Stimulated activated CD4-positive, alpha-beta T cell treated with anti-CD3 and anti-CD28 coated beads, TNF-alpha, amount 100 ng/mL, for 4 hours (primary cell): ENCODE measurements around the gene ST3GAL4.

Experiments used
- DNase-seq, 3 experiments: peaks; one replicate each; pipeline ENCODE4 v3.0.0-alpha.2; 2020; ENCODE audit warnings: low read depth in 3 of 3

Gene ST3GAL4

DNA sequence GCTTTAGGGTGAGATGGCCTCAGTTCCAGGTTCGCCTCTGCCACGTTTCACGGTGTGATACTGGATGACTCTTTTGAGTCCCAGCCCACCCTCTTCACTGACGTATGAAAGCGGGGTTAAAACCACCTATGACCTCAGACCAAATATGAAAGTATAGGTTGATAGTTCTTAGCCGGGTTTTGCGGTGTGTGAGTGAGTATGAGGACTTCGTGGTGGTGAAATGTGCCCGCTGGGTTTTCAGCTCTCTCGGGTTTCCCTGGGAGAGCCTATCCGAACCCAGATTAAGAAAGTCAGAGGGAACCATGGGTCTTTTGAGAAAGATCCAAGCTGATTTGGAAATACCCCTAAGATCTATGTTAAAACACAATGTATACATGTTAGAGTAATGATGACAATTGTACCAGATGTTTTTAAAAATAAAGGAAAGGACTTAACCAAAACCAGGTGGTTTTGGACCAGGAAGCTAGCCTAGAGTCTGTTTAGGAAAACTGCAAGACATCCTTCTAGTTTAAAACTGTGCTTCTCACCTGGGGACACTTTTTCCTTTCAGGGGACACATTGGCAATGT lies 25.8 kb upstream of the ST3GAL4 start:
- DNase-seq, result no peak

DNA sequence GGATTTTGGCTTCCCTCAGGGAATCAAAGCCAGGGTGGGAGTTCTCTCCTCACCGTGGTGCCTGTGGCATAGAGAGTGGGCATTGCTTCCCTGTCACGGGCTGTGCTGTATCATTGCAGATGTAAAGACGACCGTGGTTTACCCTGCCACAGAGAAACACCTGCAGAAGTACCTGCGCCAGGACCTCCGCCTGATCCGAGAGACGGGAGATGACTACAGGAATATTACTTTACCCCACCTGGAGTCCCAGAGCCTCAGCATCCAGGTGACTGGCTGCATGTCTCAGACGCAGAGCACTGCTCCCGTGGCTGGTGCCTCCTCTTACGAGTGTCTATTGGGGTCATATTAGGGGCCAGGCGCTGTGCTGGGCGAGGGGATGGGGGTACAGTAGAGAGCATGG lies 24.2 kb upstream of the ST3GAL4 start:
- DNase-seq, result no peak

DNA sequence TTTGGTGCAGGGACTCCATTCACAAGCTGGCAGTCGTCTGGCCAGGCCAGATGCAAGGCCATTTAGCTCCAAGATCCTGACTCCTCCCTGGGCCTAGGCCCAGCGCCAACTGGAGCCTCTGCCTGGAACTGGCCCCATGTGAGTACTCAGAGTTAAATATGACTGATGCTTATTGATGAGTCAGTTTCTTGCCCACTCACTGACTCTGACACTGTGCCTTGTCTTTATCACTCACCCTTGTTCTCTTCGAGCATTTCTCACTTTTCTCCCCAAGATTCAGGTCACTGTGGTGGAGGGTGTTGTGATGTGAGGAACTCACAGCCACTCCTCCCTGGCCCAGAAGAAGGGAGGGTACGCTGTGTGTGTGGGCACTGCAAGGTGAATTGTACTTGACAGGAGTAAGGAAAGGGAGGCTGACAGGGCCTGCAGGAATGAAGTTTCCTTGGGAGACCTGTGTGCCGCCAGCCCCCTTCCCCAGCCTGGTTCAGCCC lies 23.2 kb upstream of the ST3GAL4 start:
- DNase-seq, result no peak

DNA sequence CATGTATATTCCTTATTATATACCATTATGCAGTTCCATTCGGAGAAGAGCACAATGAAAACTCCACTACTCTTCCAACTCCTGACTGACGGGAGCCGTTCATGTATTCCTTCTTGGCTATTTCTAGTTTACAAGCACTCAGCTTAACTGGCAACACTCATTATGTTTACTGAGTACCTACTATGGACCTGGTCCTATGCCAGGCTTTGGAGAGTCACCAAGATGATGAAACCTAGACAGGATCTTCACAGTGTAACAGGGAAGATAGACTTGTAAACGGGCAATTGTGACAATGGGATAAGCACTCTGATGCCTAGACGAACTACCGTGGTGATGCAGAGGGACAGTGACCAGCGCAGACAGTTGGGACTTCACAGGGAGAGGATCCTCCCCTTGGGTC lies 22.3 kb upstream of the ST3GAL4 start:
- no peak for DNase-seq

DNA sequence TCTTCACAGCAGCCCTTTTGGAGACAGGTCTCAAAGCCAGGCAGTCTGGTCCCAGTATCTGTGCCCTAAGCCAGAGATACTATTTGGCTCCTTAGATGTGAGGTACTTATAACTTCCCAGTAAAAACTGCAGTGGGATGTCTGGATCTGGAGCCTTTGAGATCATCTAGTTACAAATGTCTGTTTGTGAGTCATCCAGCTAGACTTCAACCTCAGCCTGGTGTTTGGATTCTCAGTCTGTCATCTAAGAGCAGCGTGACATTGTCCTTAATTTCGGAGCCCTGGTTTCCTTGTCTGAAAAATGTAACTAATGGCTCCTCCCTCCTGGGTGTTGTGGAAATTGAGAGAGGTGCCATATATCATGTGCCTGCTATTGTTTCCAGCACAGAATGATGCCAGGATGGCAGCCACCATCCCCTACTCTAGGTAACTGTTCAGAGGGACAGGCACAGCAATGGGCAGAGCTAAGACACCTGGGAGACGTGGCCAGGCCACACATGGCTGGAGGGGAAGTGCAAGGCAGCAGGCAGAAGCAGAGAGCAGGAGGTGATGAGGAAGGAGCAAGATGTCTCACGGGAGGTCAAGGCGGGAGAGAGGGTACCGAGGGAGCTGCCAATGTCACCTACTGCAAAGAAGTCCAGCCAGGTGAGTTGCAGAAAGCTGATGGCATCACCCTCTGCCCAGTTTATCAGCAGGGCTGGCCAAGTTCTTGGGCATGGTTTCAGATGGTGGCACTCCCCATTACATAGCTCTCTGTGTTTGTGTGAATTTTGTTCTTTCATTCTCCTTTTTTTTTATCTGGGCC lies 20.6 kb upstream of the ST3GAL4 start:
- DNase-seq, result no peak

DNA sequence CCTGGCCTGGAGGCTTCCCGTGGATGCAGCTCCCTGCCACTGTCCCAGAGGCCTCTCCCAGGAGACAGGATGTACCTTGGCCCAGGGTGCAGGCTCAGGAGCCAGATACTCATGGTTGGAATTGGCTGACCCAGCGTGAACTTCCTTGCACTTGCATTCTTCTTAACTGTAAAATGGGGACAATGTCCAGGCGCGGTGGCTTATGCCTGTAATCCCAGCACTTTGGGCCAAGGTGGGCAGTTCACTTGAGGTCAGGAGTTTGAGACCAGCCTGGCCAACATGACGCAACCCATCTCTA lies 20.1 kb upstream of the ST3GAL4 start:
- no peak for DNase-seq

DNA sequence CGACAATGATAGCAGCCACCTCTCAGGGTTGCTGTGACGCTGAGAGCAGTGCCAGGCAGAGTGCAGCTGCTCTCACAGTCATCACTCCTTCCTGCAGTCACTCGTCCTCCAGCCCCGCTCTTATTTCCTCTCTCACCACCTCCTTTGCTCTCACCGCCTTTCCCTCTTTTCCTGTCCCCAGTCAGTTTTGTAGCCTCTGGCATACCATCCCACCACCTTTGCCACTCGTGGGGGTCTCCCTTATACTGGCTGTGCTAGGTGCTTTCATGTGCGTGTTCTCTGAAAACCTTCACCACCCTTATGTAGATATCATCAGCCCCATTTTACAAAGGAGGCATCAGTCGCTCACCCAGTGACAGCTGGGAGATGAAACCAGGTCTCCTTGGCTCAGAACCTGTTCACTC lies 19.3 kb upstream of the ST3GAL4 start:
- DNase-seq, result no peak

DNA sequence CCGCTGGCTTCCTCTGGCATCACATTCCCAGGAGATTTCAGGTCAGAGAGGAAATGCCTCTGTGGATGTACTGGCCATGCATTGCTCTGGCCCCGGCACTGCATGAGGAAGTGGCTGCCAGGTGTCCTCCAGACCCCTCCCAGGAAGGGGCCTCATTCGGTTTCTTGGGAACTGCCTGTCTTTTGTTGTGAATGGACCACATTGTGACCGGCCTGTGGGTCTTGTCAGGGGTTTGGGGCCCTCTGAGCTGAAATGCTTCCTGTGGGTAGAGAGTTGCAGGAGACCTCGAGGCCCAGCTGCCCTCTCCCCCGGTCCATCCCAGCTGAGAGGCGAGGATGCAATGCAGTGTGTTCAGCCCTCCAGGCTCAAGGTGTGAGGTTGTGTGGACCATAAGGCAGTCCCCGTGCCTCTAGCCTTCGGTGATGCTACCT lies 18.8 kb upstream of the ST3GAL4 start:
- DNase-seq, result no peak

DNA sequence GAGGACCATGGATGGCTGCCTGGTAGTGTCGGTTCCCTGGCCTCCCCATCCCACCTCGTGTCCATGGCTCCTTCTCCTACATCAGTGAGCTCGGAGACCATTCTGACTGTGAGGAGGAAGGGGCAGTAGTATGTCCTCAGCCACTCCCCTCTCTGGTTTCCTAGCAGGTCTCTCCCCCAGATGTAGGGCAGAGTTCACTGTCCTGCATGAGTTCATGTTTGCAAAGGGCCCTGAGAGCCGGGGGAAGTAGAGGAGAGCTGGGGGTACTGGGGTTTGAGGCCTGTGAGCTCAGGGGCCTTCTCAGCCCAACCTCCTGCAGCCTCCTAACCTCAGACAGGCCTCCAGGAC lies 18.4 kb upstream of the ST3GAL4 start:
- no peak for DNase-seq

DNA sequence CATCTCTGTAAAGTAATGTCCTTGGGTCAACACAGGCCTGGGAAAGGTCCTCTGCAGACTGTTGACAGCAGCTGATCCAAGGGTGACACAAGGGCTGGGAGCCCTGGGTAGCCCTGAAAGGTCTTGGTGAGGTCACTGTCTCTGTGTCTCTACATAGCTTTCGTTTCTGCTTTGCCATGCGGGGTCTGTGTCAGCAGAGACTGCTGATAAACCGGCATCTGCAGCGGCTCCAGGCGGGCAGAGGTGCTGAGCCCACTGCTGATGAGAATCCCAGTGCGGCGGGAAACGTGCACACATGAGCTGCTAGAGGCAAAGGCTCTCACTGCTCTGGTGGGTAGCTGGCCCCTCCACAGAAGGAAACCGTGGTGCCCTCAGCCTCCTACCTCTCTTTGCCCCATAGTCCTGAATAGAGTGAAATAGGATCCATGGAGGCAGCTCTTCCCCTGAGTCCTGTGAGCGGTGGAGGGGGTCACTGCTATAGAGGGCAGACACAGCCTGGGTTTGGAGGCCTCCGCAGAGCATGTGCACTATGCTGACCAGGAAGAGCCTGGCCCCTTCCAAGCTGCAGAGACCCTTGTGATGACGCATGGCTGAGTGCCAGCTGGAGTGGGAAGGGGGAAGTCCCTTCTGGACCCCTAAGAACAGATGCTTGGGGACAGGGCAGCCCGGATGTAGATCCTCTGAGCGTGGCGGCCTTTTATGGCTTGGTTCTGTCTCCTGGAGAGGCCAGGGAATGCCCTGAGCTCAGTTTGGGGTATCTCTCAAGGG lies 17.8 kb upstream of the ST3GAL4 start:
- DNase-seq, result no peak

DNA sequence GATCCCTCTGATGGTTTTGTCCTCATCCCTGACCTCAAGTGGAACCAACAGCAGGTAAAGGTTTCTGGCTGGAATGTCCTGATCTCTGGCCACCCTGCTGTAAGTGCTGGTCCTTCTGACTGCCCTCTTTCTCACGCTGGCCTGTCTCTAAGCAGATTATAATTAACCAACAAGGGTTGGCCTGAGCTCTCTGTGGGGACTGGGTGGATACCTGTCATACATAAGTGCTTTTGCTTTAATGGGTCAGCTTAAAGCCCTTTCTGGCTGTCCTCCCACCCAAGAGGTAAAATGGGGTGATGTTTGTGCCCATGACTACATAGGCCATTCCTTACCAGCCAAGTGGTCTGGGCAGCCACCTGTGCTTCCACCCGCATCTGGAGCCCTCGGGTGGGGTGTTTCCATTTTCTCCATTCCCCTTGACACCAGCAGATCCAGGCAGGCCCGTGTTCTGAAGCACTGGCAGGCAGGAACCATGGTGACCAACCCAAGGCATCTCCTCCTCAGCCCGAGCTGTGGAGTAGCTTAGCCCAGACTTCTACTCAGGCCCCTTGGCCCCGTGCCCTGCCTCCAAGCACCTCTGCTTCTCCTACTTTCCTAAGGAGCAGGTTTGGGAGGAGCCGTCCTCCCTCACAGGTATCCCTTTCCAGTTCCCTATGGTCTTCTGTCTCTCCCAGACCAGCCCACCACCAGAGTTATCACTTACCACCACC lies 17.0 kb upstream of the ST3GAL4 start:
- no peak for DNase-seq

DNA sequence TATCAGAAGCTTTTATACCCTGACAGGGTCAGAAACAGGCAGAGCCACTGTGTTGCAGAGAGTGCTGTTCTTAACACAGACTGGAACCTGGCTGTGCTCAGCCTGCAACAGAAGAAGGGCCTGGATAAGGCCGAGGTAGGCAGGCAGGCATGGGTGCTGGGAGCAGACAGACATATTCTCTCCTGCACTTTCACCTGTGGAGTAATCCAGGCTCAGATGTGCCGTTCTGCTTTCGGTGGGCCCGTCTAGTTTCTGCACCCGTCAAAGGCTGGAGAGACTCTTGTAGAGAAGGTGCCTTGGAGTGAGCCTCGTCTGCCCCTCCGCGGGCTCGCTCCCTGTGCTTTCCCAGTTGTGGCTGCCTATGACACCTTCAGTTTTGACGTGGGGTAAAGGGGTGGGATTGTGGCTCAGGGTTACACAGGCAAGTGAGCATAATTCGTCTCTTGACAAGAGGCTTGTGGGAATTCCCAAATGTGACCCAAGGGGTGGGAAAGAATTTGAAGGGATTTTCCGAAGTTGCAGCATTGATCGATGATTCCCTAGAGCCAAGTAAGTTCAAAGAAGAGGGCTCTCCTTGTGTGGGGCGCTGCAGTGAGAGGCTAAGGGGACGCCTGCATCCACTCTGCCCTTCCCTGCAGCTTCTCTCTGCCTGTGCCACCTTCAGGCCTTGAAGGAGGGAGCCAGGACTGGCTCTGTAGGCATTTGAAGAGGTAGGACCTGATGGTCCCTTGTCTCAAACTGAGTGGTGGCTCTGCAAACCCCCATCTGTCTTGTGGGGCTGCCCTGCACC lies 16.2 kb upstream of the ST3GAL4 start:
- no peak for DNase-seq

DNA sequence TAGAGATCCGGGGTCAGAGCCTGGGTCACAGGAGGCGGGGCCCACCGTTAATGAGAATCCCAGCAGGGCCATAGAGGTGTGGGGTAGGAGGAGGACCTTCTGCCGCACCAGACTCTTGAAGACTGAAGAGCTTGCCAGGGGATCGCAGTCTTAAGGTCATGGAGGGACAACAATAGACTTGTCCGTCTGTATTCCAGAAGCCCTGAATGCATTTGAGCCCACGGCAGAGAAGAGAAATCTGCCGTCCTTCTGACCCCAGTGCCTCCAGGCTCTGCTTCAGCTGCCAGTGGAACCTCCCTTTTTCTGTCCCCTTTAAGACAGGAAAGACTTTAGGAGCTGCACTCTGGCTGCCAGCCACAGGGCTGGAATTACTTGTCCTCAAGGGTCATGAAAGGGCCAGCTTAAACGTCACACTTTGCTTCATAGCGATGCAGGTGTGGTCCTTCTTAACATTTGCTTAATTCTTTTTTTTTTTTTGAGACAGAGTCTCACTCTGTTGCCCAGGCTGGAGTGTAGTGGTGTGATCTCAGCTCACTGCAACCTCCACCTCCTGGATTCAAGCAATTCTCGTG lies 15.5 kb upstream of the ST3GAL4 start:
- no peak for DNase-seq

DNA sequence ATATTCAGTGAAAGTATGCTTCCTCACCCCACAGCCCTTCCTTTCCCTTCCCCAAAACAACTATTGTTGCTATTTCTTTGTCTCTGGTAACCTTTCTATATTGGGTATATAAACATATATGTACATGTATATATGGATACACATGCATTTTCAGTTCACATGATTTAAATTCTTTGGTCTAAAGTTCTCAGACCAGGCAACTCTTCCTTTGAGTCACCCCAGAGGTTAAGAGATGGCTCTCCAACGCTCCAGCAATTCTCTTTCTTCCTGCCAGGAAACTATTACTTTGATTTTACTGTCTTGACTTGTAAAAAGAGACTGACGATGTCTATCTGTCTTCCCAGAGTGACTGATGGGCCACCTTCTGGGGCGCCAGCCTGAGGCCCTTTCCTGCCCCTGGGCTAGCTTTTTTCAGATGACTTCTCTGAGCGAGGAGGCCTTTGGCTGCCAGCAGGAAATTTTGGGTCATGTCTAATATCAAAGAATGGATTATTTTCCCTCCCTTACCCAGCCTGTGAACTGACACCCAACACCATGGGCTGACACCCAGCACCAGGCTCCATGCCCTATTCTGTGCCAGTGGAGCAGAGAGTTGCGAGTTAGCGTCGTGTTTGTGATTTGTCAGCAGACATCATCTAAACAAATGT lies 14.4 kb upstream of the ST3GAL4 start:
- DNase-seq, result no peak

DNA sequence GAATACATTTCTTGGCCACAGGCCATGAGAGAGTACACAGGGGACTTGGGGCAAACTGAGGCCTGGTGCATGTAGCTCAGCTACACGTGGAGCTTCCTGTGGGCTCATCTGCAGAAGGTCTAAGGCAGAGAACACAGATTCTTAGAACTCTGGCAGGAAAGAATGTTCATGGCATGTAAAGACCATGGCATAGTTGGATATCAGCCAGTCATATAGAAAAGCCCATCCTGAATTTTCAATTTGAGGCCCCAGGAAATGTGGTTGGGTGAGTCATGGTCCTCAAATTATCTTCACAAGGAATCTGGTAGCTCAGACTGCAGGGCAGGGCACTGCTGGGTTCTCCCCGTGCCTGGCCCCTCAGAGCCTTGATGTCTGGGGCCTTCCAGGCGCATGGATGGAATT lies 13.7 kb upstream of the ST3GAL4 start:
- DNase-seq, result no peak

DNA sequence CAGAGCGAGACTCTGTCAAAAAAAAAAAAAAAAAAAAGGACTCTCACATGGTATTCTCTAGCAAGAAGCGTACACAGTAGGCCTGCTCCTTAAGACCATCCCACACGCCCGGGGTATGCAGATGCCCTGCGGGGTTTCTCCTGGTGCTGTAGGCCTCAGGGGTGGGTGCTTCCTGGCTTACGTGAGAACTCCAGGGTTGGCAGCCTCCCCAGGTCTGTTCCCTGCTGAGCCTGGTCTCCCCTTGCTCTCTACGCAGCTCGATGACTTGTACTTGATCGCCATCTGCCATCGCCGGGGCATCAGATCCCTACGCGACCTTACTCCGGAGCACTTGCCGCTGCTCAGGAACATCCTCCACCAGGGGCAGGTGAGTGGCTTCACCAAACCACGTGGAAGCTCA lies 12.4 kb upstream of the ST3GAL4 start:
- DNase-seq, result no peak

DNA sequence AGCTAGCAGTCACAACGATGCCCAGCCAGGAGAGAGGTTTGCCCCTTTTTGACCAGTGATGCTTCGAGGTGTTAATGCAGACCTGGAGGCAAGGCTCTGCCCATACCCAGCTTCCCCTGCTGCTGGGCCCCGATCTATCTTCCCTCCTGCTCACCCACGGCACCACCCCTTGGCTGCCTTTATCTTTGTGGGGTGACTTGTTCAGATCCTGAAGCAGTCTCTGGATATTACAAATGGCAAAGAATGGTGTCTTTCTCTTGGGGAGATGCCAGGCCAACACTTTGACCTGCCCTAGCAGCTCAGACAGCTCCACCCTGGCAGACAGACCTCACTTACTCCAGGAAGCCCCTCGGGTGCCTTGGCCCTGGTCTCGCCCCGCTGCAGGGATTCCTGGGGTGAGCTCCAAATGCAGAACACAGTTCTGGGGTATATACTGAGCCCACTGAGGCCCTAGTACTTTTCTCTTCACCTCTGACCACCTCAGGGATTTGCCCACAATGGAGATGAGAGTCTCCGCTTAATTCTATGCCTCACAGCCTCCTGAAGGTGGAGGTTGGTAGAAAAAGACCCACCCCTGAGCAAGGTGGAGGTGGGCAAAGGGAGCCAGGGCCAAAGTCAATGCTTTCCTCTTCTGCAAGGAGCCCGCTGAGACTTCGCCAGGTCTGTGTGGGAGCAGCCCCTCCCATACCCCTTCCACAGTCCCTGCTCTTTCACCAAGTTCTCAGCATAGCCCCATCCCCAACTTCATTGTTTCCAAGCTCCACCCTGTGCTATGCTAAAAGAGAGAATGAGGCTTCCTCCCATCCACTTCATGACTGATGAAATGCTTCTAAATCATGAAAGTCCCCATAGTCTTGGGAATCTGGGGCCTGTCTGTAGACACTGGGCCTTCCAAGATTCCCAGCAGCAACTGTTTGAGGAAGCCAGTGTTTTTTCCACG lies 11.1 kb upstream of the ST3GAL4 start:
- DNase-seq, result no peak

DNA sequence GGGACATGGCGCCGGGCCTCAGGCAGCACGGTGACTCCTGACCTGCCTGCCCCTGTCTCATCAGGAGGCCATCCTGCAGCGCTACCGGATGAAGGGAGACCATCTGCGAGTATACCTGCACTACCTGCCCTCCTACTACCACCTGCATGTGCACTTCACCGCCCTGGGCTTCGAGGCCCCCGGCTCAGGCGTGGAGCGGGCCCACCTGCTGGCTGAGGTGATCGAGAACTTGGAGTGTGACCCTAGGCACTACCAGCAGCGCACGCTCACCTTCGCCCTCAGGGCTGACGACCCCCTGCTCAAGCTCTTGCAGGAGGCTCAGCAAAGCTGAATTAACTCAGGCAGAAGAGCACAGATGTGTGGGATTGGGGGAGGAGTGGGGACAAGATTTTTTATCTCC lies 10.2 kb upstream of the ST3GAL4 start:
- DNase-seq, result no peak

DNA sequence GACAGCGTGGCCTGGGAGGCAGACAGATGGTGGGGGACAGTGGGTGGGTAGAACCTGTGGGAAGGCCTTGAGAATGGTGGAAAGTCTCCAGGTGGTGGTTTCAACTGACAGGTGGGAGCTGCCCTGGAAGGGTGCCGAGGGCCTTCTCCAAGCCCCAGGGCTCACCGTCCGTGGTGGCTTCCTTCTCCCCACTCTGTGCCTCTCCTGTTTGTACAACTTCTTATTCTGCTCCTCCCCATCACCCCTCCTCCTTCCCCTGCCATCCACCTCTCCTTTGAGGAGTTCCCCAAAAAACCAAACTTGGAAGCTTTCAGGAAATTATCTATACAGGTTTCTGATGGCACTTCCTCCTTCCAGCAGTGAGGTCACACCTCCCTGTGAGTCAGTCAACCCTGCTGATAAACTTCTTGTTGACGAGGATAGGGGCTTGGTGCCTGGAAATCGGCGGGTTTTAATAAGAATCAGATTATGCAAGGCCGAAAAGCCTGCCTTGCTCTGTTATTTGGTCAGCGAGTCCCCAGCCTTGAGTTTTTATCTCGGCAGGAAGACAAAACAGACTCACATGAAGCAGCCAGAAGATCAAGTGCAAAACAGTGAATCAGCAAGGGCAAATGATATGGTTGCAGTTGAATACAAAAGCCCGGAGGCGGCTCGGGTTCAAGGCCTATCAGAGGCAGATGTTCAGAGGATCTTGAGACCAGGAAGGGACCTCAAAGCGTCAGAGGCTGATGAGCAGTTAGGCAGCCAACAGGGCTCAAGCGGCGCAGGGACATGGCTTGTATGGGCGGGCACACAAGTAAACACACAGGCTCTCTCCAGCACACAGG lies 9.5 kb upstream of the ST3GAL4 start:
- no peak for DNase-seq
